Right atrium auricular region (tissue), 2 donors: ENCODE measurements around the gene PTPN14. TPM values are rescaled to one million over a fixed set of nuclear protein-coding genes. Genes with fewer than 3 reads are reported as not detected.
"Not testable (repeated sequence)": the region's sequence is repeated elsewhere in the genome, so short reads cannot be mapped to it uniquely, and the experiment has no call there.

ENCODE experiments used
- DNase-seq: peaks from one replicate; pipeline ENCODE4 v3.0.0-alpha.2; 2019; ENCODE audit warnings: low spot score
- H3K27ac ChIP-seq, 2 donors: fragments of 200-600 bp; sonication (generic); 1 replicate in 1 of 2; 2 replicates in 1 of 2; pipeline ENCODE4 v1.5.1; 2016 to 2019
- H3K27me3 ChIP-seq, 2 donors: fragments of 200-600 bp; sonication (generic); one replicate each; pipeline versions ENCODE4 v1.5.1 to v1.6.0; 2017 to 2019
- H3K36me3 ChIP-seq: fragments of 200-600 bp; sonication (generic); one replicate; pipeline ENCODE4 v1.5.1; 2016
- H3K4me1 ChIP-seq, 2 donors: fragments of 200-600 bp; sonication (generic); one replicate each; pipeline versions ENCODE4 v1.5.1 to v1.6.0; 2017 to 2019
- H3K4me3 ChIP-seq, 2 donors: fragments of 200-600 bp; sonication (generic); 1 replicate in 1 of 2; 2 replicates in 1 of 2; pipeline ENCODE4 v1.5.1; 2017 to 2019; ENCODE audit warnings: mild to moderate bottlenecking in 1 of 2, moderate library complexity in 1 of 2
- H3K9me3 ChIP-seq, 2 donors: fragments of 200-600 bp; sonication (generic); one replicate each; pipeline ENCODE4 v1.5.1; 2019
- total RNA-seq, 2 donors: library from RNA; depleted of rRNA; stranded (reverse); fragments of >200 nt; gene quantifications; one replicate each; pipeline ENCODE4 v1.1.0, GENCODE V29; 2016
- TF ChIP-seq, protein P1 (sequence below), 2 donors: fragments of 200-600 bp; sonication (generic); IDR thresholded peaks; one replicate each; pipeline ENCODE4 v1.5.1; 2019; ENCODE audit warnings: antibody characterized with exemption in 2 of 2

PTPN14 gene
- total RNA-seq, 2 donors from 2014 or later = 8.4 to 27.2 TPM

DNA sequence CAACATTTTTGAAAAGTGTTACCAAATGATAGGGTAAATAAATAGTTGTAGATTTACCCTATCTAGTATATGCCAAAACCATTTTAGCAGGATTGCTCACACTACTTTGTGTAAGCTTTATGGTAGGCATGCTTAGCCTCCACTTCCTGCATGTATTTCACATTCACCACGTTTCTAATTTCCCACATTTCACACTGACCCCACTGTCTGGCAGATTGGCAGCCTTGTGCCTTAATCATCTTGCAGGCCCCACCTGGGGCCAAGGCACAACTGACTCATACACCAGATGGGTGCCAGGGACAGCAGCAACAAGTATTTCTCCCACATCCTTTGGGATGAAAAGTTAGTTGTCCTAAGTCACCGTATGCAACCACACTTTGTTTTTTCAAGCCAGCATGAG lies 30.4 kb upstream of the PTPN14 start:
- no peak overlapping the region for H3K27ac ChIP-seq
- no peaks in the 10 kb centered on the region for H3K27me3 ChIP-seq
- DNase-seq = no peak
- H3K36me3 ChIP-seq = no peaks in the 10 kb centered on the region
- H3K4me3 ChIP-seq = no peak overlapping the region
- H3K9me3 ChIP-seq = peaks cover 0 to 5% of the 10 kb centered on the region in 2 donors
- no peaks in the 10 kb centered on the region for H3K4me1 ChIP-seq
- TF ChIP-seq, protein P1, sequence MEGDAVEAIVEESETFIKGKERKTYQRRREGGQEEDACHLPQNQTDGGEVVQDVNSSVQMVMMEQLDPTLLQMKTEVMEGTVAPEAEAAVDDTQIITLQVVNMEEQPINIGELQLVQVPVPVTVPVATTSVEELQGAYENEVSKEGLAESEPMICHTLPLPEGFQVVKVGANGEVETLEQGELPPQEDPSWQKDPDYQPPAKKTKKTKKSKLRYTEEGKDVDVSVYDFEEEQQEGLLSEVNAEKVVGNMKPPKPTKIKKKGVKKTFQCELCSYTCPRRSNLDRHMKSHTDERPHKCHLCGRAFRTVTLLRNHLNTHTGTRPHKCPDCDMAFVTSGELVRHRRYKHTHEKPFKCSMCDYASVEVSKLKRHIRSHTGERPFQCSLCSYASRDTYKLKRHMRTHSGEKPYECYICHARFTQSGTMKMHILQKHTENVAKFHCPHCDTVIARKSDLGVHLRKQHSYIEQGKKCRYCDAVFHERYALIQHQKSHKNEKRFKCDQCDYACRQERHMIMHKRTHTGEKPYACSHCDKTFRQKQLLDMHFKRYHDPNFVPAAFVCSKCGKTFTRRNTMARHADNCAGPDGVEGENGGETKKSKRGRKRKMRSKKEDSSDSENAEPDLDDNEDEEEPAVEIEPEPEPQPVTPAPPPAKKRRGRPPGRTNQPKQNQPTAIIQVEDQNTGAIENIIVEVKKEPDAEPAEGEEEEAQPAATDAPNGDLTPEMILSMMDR (IDR thresholded peaks at IDR 0.05) = no peak

DNA sequence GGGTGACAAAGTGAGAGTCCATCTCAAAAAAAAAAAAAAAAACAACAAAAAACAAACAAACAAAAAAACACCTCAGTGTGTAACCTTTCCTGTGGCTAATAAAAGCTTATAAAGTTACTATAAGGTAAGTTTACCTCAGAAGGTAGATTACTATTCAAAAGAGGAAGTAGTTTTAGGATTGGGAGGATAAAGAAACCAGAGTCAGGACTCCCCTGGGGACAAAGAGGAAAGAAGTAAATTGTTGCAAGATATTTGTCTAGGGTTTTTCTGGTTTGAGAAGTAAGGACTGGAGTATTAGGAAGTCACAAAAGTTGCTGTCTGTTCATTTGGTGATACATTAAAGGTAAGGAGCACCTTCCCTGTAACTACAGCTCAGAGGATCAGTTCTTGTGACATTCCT lies 27.8 kb upstream of the PTPN14 start:
- H3K27ac ChIP-seq = no peak overlapping the region
- H3K9me3 ChIP-seq = peaks cover 0 to 21% of the 10 kb centered on the region in 2 donors
- H3K27me3 ChIP-seq = no peaks in the 10 kb centered on the region
- DNase-seq = no peak
- H3K4me1 ChIP-seq = no peaks in the 10 kb centered on the region
- TF ChIP-seq, protein P1 (IDR thresholded peaks at IDR 0.05) = no peak
- H3K4me3 ChIP-seq = no peak overlapping the region
- no peaks in the 10 kb centered on the region for H3K36me3 ChIP-seq

DNA sequence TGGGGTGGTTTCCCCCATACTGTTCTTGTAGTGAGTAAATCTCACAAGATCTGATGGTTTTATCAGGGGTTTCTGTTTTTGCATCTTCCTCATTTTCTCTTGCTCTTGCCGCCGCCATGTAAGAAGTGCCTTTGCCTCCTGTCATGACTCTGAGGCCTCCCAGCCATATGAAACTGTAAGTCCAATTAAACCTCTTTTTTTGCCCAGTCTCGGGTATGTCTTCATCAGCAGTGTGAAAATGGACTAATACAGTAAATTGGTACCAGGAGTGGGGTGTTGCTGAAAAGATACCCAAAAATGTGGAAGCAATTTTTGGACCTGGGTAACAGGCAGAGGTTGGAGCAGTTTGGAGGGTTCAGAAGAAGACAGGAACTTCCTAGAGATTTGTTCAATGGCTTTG lies 24.7 kb upstream of the PTPN14 start:
- H3K27ac ChIP-seq, H3K36me3 ChIP-seq, H3K4me1 ChIP-seq, DNase-seq, H3K27me3 ChIP-seq, H3K4me3 ChIP-seq: not testable (repeated sequence)
- H3K9me3 ChIP-seq = peaks cover 0 to 21% of the 10 kb centered on the region in 2 donors

DNA sequence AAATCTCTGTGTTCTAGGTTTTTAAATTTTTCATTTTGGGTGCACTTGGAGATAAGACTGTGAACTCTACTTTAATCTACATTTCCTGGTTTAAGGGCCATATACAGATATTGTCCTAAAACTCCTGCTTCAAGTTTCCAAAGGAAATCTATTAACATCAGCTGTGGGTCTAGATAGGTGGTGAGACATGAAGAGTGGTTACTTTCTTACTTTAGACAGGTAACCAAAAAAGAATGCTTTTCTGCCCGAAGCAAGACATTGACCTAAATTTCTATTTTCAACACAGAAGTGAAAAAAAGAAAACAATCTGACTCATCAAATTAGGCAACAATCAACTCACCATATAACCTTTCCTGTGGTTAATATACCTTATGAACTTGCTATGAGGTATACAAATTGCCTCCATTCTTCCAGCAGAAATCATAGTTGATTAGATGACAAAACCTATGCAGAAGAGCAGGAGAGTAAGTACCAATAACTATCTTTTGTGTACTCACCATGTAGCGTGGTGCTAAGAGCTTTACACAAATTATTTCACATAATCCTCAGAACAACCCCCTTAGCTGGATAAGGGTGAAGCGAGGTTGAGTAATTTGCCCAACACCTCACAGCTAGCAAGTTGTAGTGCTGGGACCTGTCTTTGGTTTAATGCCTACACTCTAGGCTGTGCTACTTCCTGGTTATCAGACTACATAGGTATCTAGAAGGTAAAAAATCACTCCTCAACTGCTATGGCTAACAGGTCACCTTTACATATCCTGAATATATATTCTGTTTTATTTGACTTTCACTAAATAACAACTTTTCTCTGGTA lies 23.4 kb upstream of the PTPN14 start:
- no peak for DNase-seq
- no peak overlapping the region for H3K4me3 ChIP-seq
- H3K9me3 ChIP-seq = peaks cover 0 to 21% of the 10 kb centered on the region in 2 donors
- H3K36me3 ChIP-seq = no peaks in the 10 kb centered on the region
- no peaks in the 10 kb centered on the region for H3K27me3 ChIP-seq
- H3K27ac ChIP-seq = no peak overlapping the region
- no peaks in the 10 kb centered on the region for H3K4me1 ChIP-seq
- TF ChIP-seq, protein P1 (IDR thresholded peaks at IDR 0.05) = no peak

DNA sequence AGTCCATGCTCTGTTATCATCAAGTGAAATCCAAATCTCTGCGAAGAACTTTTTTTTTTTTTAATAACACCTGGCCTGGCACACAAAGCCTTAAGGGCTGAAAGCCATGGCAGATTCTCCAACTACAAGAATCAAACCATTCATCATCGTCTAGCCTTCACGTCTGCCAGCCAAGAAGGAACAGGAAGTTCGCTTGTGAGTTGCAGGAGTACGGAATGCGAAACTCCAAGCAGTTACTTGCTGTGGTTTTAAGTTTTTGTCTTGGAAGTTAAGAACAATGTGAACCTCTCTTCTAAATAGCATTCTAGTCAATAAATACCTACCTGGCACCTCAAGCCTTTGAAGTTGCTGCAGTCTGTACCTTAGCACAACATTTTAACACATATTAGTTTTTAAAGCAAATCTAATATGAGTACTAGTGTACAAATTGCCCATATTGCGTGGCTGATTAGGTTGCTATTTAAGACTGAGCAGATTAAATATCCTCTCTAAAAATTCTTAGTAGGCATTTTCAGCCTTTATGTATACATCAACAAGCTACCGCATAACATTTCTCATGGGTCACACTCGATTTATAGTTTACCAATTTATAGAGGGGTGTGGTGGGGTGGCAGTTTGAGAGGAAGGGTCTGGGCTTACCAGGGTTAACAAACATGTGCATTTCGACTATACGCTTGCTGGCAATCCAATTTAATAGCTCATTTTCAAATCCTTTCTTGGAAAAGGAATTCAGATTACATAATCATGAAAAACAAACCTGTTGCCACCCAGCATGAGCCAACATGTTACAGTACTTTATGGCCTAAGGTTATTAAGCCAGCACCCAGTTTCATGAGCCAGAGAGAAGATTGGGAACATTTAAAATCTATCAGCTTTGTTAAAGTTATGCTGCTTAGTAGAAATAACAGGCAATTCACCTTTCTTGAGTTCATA lies 22.2 kb upstream of the PTPN14 start:
- no peak overlapping the region for H3K27ac ChIP-seq
- TF ChIP-seq, protein P1 (IDR thresholded peaks at IDR 0.05) = no peak
- no peak overlapping the region for H3K4me3 ChIP-seq
- H3K4me1 ChIP-seq = no peaks in the 10 kb centered on the region
- H3K36me3 ChIP-seq = no peaks in the 10 kb centered on the region
- peaks cover 0 to 21% of the 10 kb centered on the region in 2 donors for H3K9me3 ChIP-seq
- no peak for DNase-seq
- H3K27me3 ChIP-seq = no peaks in the 10 kb centered on the region

DNA sequence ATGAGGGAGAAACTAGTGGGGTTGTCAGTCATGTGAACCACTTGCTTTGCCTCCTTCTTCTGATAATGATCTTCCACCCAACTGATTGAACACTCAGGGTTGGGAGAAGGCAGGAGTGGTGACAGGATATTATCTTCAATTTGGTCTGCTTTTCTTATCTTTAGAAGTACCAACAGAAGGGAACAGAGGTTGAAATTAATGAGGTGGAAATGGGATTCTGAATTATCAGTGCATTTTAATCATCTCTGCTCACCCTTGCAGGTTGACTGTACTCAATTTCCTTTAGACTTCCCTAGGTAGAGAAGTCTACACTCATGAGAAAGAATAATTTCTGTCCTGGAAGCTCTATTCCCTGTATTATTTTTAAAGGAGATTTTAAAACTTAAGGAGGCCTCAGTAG lies 19.9 kb upstream of the PTPN14 start:
- Histone ChIP-seq H3K27me3 (no peaks in the 10 kb centered on the region), H3K27ac (no peak overlapping the region), H3K36me3 (no peaks in the 10 kb centered on the region), H3K4me3 (no peak overlapping the region), H3K4me1 (no peaks in the 10 kb centered on the region), H3K9me3 (peaks cover 0 to 11% of the 10 kb centered on the region in 2 donors)
- TF ChIP-seq, protein P1 (IDR thresholded peaks at IDR 0.05) = no peak
- DNase-seq = no peak
